Hematopoietic multipotent progenitor cell (in vitro differentiated cells): Measurements from ENCODE around the gene PPP1R17. TPM values are rescaled to one million over a fixed set of nuclear protein-coding genes. Genes with fewer than 3 reads are reported as not detected.

Experiments used
- DNase-seq, 3 donors: peaks; one replicate each; pipeline ENCODE4 v3.0.0-alpha.2; 2011 to 2015; ENCODE audit warnings: low read depth in 2 of 3, low spot score in 2 of 3
- total RNA-seq: library from RNA; depleted of rRNA; stranded (reverse); fragments of >200 nt; gene quantifications from one replicate; pipeline ENCODE4 v1.2.3, GENCODE V29; 2012

Gene PPP1R17
- total RNA-seq, 1 donor: under 0.01 TPM

GRCh38 chr7:31695859-31696614, 9.0 kb downstream of the PPP1R17 start:
- DNase-seq: no peak

GRCh38 chr7:31699050-31699449, 12.0 kb downstream of the PPP1R17 start:
- DNase-seq: peak in 1 of 3 donors; percentile 3

GRCh38 chr7:31702354-31702753, 15.3 kb downstream of the PPP1R17 start:
- DNase-seq: no peak

- no peak for DNase-seq
Measured at GRCh38 chr7:31705377-31705776, 18.4 kb downstream of the PPP1R17 start.

GRCh38 chr7:31707089-31707488, 20.1 kb downstream of the PPP1R17 start:
- no peak for DNase-seq

GRCh38 chr7:31710171-31710570, 23.2 kb downstream of the PPP1R17 start:
- DNase-seq: no peak

GRCh38 chr7:31716355-31716754, 29.3 kb downstream of the PPP1R17 start:
- no peak for DNase-seq

- DNase-seq: no peak
Measured at GRCh38 chr7:31720366-31720765, 33.4 kb downstream of the PPP1R17 start.

- no peak for DNase-seq
Measured at GRCh38 chr7:31724696-31725095, 37.7 kb downstream of the PPP1R17 start.

- no peak for DNase-seq
Measured at GRCh38 chr7:31729195-31729804, 42.3 kb downstream of the PPP1R17 start.

GRCh38 chr7:31734456-31734855, 47.4 kb downstream of the PPP1R17 start:
- no peak for DNase-seq

- peak in 2 of 3 donors; percentile 8 to 51 for DNase-seq
Measured at GRCh38 chr7:31735991-31736982, 49.3 kb downstream of the PPP1R17 start.

- DNase-seq: no peak
Measured at GRCh38 chr7:31741852-31742251, 54.8 kb downstream of the PPP1R17 start.

- DNase-seq: peak in 2 of 3 donors; percentile 59 to 84
Measured at GRCh38 chr7:31744294-31744874, 57.4 kb downstream of the PPP1R17 start.

GRCh38 chr7:31747553-31747952, 60.5 kb downstream of the PPP1R17 start:
- no peak for DNase-seq

GRCh38 chr7:31748084-31748483, 61.1 kb downstream of the PPP1R17 start:
- DNase-seq: no peak

GRCh38 chr7:31751726-31752125, 64.7 kb downstream of the PPP1R17 start:
- DNase-seq: no peak
